Heart left ventricle (tissue), 13 donors: ENCODE data around the gene C10orf120.

ENCODE experiments used
- POLR2A ChIP-seq, 2 donors: fragments of 450-650 bp; IDR thresholded peaks; one replicate each; pipeline ENCODE4 v1.6.1; 2017; ENCODE audit warnings: antibody characterized with exemption in 2 of 2, mild to moderate bottlenecking in 2 of 2, moderate library complexity in 2 of 2
- TF ChIP-seq, protein P1 (sequence below), 12 donors: fragments of 200-600 bp; sonication (generic) in 4 of 12; IDR thresholded peaks; one replicate each; pipeline versions ENCODE4 v1.5.0 to v1.8.0; 2018 to 2022; ENCODE audit warnings: antibody characterized with exemption in 12 of 12, mild to moderate bottlenecking in 5 of 12
- donor health status: ischemic (EF 13 %, LVEDD 7.1; RV severe dilation, severe dysfunction).
- donor health status: DM: no; HTN: yes; CAD: no.
- donor health status: DM: no; HTN: no; CAD: no.
- donor health status: ischemic (EF 25% LVEDD 6.9; RV normal size, moderate dysfunction).
- donor health status: ischemic (EF 25% LVEDD 5.7; RV mildly dilated, moderate dysfunction).
- donor health status: ischemic (EF 35%, LVEDD 5.7; RV mildly dilated, moderate dysfunction).
- donor health status: nonischemic (EF 11% LVEDD 7.7; RV severe dilation, severe dysfunction).
- donor health status: DM: yes; HTN: yes; CAD: no.
- donor health status: PGD.
- donor health status: ischemic (EF 29% LVEDD 5.4; RV normal size, mild dysfunction).
- donor health status: nonischemic (EF 23%, LVEDD 6.1; RV moderate dilation, normal function).

DNA sequence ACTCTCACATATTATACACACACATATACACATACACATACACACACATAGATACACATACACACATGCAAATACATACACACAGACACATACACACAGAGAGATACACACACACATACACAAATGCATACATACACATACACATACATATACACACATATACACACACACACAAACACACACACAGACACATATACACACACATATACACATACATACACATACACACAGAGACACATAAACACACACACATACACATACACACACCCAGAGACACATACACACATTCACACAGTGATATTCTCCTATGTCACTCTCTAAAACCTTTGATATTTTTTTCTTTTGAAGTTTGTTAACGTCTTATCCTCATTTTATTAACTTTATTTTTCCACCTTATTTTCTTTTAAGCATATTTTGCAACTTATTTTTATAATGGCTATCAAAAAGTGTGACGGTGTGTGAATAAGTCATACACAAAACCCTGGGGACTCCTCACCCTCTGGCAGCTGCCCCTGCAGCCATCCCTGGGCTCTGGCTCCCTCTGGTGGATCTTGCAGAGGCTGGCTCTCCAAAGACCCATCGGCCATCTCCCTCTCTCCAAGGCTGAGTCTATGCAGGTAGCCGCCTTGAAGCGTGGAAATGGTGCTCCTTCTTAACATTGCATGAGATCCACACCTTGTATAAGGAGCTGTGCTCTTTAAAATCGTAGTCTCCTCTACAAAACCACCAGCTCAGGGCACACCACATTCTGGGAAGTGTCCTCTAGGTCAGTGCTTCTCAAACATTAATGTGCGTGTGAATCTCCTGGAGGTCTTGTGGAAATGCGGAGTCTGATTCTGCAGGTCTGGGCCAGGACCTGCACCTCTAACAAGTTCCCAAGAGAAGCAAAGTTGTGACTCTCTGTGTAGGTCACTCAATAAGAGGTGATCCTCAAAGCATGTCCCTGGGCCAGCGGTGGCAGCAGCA is 4.1 kb upstream of the C10orf120 start:
- TF ChIP-seq, protein P1, sequence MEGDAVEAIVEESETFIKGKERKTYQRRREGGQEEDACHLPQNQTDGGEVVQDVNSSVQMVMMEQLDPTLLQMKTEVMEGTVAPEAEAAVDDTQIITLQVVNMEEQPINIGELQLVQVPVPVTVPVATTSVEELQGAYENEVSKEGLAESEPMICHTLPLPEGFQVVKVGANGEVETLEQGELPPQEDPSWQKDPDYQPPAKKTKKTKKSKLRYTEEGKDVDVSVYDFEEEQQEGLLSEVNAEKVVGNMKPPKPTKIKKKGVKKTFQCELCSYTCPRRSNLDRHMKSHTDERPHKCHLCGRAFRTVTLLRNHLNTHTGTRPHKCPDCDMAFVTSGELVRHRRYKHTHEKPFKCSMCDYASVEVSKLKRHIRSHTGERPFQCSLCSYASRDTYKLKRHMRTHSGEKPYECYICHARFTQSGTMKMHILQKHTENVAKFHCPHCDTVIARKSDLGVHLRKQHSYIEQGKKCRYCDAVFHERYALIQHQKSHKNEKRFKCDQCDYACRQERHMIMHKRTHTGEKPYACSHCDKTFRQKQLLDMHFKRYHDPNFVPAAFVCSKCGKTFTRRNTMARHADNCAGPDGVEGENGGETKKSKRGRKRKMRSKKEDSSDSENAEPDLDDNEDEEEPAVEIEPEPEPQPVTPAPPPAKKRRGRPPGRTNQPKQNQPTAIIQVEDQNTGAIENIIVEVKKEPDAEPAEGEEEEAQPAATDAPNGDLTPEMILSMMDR (IDR thresholded peaks at IDR 0.05), result peak; percentile 70 to 94 (median 86)
- TF ChIP-seq POLR2A (IDR thresholded peaks at IDR 0.05), result no peak
